Psoas muscle (tissue), 8 donors: Measurements from ENCODE around the gene NRIP2. TPM values are rescaled to one million over a fixed set of nuclear protein-coding genes. Genes with fewer than 3 reads are reported as not detected.
A peak's percentile ranks its signal among the peaks of the same experiment; 100 is the strongest.

Experiments used
- ATAC-seq, 4 donors: fragments of 200-7000 bp; cut with Tn5 transposase; one replicate each; pipeline ENCODE4 v1.9.1; 2020; ENCODE audit warnings: moderate library complexity in 3 of 4, mild to moderate bottlenecking in 2 of 4
- DNase-seq, 2 donors: peaks; one replicate each; pipeline ENCODE4 v3.0.0-alpha.2; 2020
- H3K27ac ChIP-seq: fragments of 200-600 bp; one replicate; pipeline ENCODE4 v1.8.0; 2022
- H3K27me3 ChIP-seq, 3 donors: fragments of 200-600 bp in 1 of 3; one replicate each; pipeline versions ENCODE4 v1.6.1 to v1.8.0; 2013 to 2022; ENCODE audit warnings: low read length in 2 of 3, mild to moderate bottlenecking in 2 of 3, moderate library complexity in 1 of 3; ENCODE audit not compliant: insufficient read depth in 3 of 3
- H3K36me3 ChIP-seq, 2 donors: fragments of 200-600 bp in 1 of 2; one replicate each; pipeline versions ENCODE4 v1.6.1 to v1.8.0; 2013 to 2022; ENCODE audit warnings: low read depth in 1 of 2, mild to moderate bottlenecking in 1 of 2, moderate library complexity in 1 of 2; ENCODE audit not compliant: insufficient read depth in 1 of 2
- H3K4me1 ChIP-seq: fragments of 200-600 bp; one replicate; pipeline ENCODE4 v1.8.0; 2022
- H3K4me3 ChIP-seq: fragments of 200-600 bp; one replicate; pipeline ENCODE4 v1.8.0; 2022; ENCODE audit warnings: mild to moderate bottlenecking
- H3K9me3 ChIP-seq: fragments of 200-600 bp; one replicate; pipeline ENCODE4 v1.8.0; 2022
- CTCF ChIP-seq: fragments of 200-600 bp; IDR thresholded peaks from one replicate; pipeline ENCODE4 v1.8.0; 2022; ENCODE audit warnings: antibody characterized with exemption
- WGBS, 3 donors: extraction: QIAGEN DNeasy Blood & Tissue Kit; methylation state at CpG; one replicate each; pipeline versions ENCODE4 v1.1.6 to v1.1.7; 2013; 5-methylcytosine and 5-hydroxymethylcytosine counted together
- intact Hi-C, 2 donors: fragments of 100-400 bp; cut with DNase I; formaldehyde crosslinking; loops; one replicate each; pipeline versions ENCODE4 v1.11.0 to v1.14.2; 2022
- polyA plus RNA-seq, 3 donors: library from polyadenylated mRNA; stranded (reverse); fragments of 200-250 nt; gene quantifications; one replicate each; pipeline ENCODE4 v1.2.3, GENCODE V29; 2013
- total RNA-seq, 4 donors: library from RNA; stranded (reverse); fragmentation: NEBNext Ultra II Directional in 2 of 4; extraction: Animal tissue kit (Norgen Biotek cat#: 25700) in 2 of 4; gene quantifications; one replicate each; pipeline versions ENCODE4 v1.2.1 to v1.2.4, GENCODE V29; 2021 to 2023
- donor health status: healthy with polysubstance abuse.
- donor health status: DM: no; HTN: no; CAD: no; lungs with moderate emphysema.
- donor health status: Bipolar disorder and iron deficiency.
- donor health status: healthy.
- donor health status: DM: yes; HTN: yes; CAD: no.
- donor health status: DM: no; HTN: no; CAD: no.
- donor health status: DM: no; HTN: no; CAD: no.
- donor health status: DM: yes; HTN: yes; CAD: no.

The NRIP2 gene
- total and polyA plus RNA-seq, 7 donors, result 0.96 to 2.4 (median 1.3) TPM

GRCh38 chr12:2794736-2795289 lies 40.0 kb downstream of the NRIP2 start, which contains the start of gene FKBP4:
FKBP4 (plus strand) TSS chr12:2794970; CDS start chr12:2795140, 170 bp downstream.
- Histone ChIP-seq H3K27ac (peak within 1 kb of the TSS; percentile 92), H3K4me3 (peak within 1 kb of the TSS; percentile 93), H3K36me3 (peaks cover 8 to 35% of the 10 kb centered on the region in 2 donors), H3K4me1 (peaks cover 16% of the 10 kb centered on the region), H3K9me3 (no peaks in the 10 kb centered on the region), H3K27me3 (no peaks in the 10 kb centered on the region)
- peak; percentile 87 to 89 (median 88) for ATAC-seq
- WGBS, 3 donors, result 0% methylated on average over 39 to 63 of the region's 63 CpGs
- TF ChIP-seq CTCF, result no peak
- intact Hi-C loops, result no loop called here
- peak; percentile 92 to 93 for DNase-seq

- H3K9me3 ChIP-seq, result no peaks in the 10 kb centered on the region
- DNase-seq (peak; percentile 30 to 57), ATAC-seq (peak; percentile 6 to 33 (median 8))
- TF ChIP-seq CTCF, result no peak
- peaks cover 8 to 29% of the 10 kb centered on the region in 2 donors for H3K36me3 ChIP-seq
- WGBS, 3 donors, result 9 to 19% (median 12%) methylated on average over 46 to 49 of the region's 49 CpGs
- intact Hi-C loops, result no loop called here
- peak overlapping the region; percentile 92 for H3K27ac ChIP-seq
- no peaks in the 10 kb centered on the region for H3K27me3 ChIP-seq
- H3K4me1 ChIP-seq, result peaks cover 12% of the 10 kb centered on the region
- H3K4me3 ChIP-seq, result peak overlapping the region; percentile 93
These were observed 40.6 kb downstream of the NRIP2 start for GRCh38 chr12:2794191-2794735.

- H3K4me3 ChIP-seq, result no peak overlapping the region
These were observed 41.3 kb downstream of the NRIP2 start for GRCh38 chr12:2793561-2793960.

GRCh38 chr12:2792671-2793500 lies 41.9 kb downstream of the NRIP2 start:
- ATAC-seq, result no peak
- no peak overlapping the region for H3K27ac ChIP-seq
- H3K4me1 ChIP-seq, result peaks cover 12% of the 10 kb centered on the region
- no peak overlapping the region for H3K4me3 ChIP-seq
- no peak for TF ChIP-seq CTCF
- peaks cover 3 to 15% of the 10 kb centered on the region in 2 donors for H3K36me3 ChIP-seq
- intact Hi-C loops, result no loop called here
- 78 to 81% (median 80%) methylated on average over 25 of the region's 25 CpGs for WGBS, 3 donors
- DNase-seq, result no peak
- no peaks in the 10 kb centered on the region for H3K9me3 ChIP-seq
- no peaks in the 10 kb centered on the region for H3K27me3 ChIP-seq

More at GRCh38 chr12:2793561-2793960, 41.3 kb downstream of the NRIP2 start:
- H3K4me1 ChIP-seq, result peaks cover 12% of the 10 kb centered on the region
- 88% methylated on average over 21 of the region's 21 CpGs for WGBS, 3 donors
- H3K36me3 ChIP-seq, result peaks cover 3 to 22% of the 10 kb centered on the region in 2 donors
- no peak overlapping the region for H3K27ac ChIP-seq
- no peak for TF ChIP-seq CTCF
- no peaks in the 10 kb centered on the region for H3K27me3 ChIP-seq
- no peak for ATAC-seq
- intact Hi-C loops, result no loop called here
- H3K9me3 ChIP-seq, result no peaks in the 10 kb centered on the region
- no peak for DNase-seq
